T-helper 1 cell treated with Interleukin-12 subunit alpha and Interleukin-12 subunit beta and Interleukin-4 antibody, amounts not matched to agents 30 μg/mL and 1 μg/mL, for 36 hours (primary cell): Measurements from ENCODE around the gene RRAS.
A peak's percentile ranks its signal among the peaks of the same experiment; 100 is the strongest.

Source experiments
- H3K27ac Mint-ChIP-seq: one replicate; pipeline ENCODE4 v1.8.0; 2021; ENCODE audit warnings: mild to moderate bottlenecking, mixed read lengths
- H3K27me3 Mint-ChIP-seq: one replicate; pipeline ENCODE4 v1.8.0; 2021; ENCODE audit warnings: low read depth, mixed read lengths
- H3K36me3 Mint-ChIP-seq: one replicate; pipeline ENCODE4 v1.8.0; 2021; ENCODE audit warnings: low read depth, mixed read lengths
- H3K4me1 Mint-ChIP-seq: one replicate; pipeline ENCODE4 v1.8.0; 2021; ENCODE audit warnings: low read depth, mixed read lengths
- H3K4me3 Mint-ChIP-seq: one replicate; pipeline ENCODE4 v1.8.0; 2021; ENCODE audit warnings: mild to moderate bottlenecking, moderate library complexity, mixed read lengths
- H3K9me3 Mint-ChIP-seq: one replicate; pipeline ENCODE4 v1.8.0; 2021; ENCODE audit warnings: mixed read lengths

The RRAS gene

GRCh38 chr19:49592486-49593232 is 47.3 kb downstream of the RRAS start:
- H3K36me3 Mint-ChIP-seq = peaks cover 9% of the 10 kb centered on the region
- H3K27me3 Mint-ChIP-seq = peaks cover 8% of the 10 kb centered on the region
- no peaks in the 10 kb centered on the region for H3K9me3 Mint-ChIP-seq
- peak overlapping the region; percentile 87 for H3K4me3 Mint-ChIP-seq
- H3K27ac Mint-ChIP-seq = peak overlapping the region; percentile 86
- peaks cover 38% of the 10 kb centered on the region for H3K4me1 Mint-ChIP-seq

DNA sequence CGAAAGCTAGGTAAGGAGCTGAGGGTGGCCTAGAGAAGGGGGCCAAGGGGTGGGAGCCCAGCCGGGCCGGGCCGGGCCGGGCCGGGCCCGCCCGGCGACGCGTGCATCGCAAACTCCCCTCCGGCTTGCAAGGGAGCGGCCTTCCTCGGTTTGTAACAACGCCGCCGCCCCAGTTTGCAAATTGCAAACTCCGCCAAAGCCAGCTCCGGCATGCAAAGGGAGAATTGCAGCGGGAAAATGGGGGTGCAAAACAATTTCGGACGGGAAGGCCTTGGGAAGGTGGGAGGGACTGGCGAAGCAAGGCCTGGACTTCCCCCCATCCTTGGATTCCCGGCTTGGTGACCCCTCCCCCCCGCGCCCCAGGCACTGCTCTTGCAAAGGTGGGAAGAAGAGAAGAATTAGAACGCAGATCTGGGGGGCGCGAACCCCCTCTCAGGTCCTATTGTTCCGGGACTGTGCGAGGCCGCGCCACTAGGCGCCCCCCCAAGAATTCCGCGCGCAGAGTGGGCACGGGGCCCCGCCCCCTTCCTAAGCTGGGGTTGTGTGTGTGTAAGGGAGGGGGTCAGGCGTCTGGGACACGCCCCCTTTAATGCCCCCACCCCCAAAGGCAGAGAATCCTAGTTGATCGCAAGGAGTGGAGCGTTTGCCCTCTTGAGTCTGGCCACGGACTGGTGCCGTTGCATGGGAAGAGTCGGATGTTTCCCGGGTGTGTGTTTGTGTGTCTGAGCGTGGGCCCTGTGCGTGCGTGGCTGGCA is 48.0 kb downstream of the RRAS start:
- H3K9me3 Mint-ChIP-seq = no peaks in the 10 kb centered on the region
- peaks cover 9% of the 10 kb centered on the region for H3K36me3 Mint-ChIP-seq
- peaks cover 8% of the 10 kb centered on the region for H3K27me3 Mint-ChIP-seq
- peak overlapping the region; percentile 87 for H3K4me3 Mint-ChIP-seq
- peaks cover 38% of the 10 kb centered on the region for H3K4me1 Mint-ChIP-seq
- peak overlapping the region; percentile 86 for H3K27ac Mint-ChIP-seq

DNA sequence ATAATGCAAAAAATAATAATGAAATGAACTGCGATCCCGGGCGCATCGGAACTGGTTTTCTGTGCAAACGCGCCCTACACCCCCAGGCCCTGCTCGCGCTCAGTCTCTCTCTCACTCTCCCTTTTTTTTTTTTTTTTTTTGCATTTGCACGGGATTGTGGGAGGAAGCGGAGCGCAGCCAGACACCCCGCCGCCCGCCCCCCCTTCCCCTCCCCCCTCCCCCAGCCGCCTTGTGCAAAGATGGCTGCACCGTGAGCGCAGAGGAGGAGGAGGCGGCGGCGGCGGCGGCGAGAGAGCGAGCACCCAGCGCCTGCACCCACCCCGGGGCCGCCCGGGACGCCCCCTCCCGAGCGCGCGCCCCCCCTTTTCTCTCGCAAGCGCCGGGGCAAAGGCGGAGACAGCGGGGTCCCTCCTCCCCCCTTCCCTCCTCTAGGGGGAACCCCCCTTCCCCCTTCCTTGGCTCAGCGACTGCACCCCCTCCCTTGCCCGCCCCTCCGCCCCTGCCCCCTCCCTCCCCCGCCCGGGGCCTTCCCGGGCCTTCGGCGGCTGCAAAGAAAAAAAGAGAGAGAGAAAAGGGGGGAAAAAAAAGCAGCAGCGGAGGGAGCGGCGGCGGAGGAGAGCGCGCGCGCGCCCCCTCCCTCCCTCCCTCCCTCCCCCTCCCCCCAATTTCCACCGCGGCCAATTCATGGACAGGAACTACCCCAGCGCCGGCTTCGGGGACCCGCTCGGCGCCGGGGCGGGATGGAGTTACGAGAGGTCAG is 48.8 kb downstream of the RRAS start, which contains the start of gene PRR12:
TSS of gene PRR12 (plus strand) at position 212 of the 760 bp plus-strand sequence. CDS start at position 685, 473 bp downstream.
- H3K27me3 Mint-ChIP-seq = peaks cover 8% of the 10 kb centered on the region
- peaks cover 38% of the 10 kb centered on the region for H3K4me1 Mint-ChIP-seq

GRCh38 chr19:49590071-49590970 is 49.6 kb downstream of the RRAS start:
- H3K27ac Mint-ChIP-seq = peak overlapping the region; percentile 86
- peaks cover 38% of the 10 kb centered on the region for H3K4me1 Mint-ChIP-seq
- peaks cover 9% of the 10 kb centered on the region for H3K36me3 Mint-ChIP-seq
- H3K4me3 Mint-ChIP-seq = peak overlapping the region; percentile 84
- H3K27me3 Mint-ChIP-seq = peaks cover 8% of the 10 kb centered on the region
- no peaks in the 10 kb centered on the region for H3K9me3 Mint-ChIP-seq

More for the DNA sequence above, 48.8 kb downstream of the RRAS start, which contains the start of gene PRR12:
- Mint-ChIP-seq H3K36me3 (peaks cover 9% of the 10 kb centered on the region), H3K27ac (peak within 1 kb of the TSS; percentile 86), H3K9me3 (no peaks in the 10 kb centered on the region), H3K4me3 (peak within 1 kb of the TSS; percentile 87)

- peaks cover 8% of the 10 kb centered on the region for H3K27me3 Mint-ChIP-seq
- H3K4me3 Mint-ChIP-seq = no peak overlapping the region
- no peak overlapping the region for H3K27ac Mint-ChIP-seq
- peaks cover 38% of the 10 kb centered on the region for H3K4me1 Mint-ChIP-seq
- no peaks in the 10 kb centered on the region for H3K9me3 Mint-ChIP-seq
- H3K36me3 Mint-ChIP-seq = peaks cover 9% of the 10 kb centered on the region
Observed at GRCh38 chr19:49589502-49589905, 50.4 kb downstream of the RRAS start.

GRCh38 chr19:49588365-49589122 is 51.4 kb downstream of the RRAS start:
- H3K4me3 Mint-ChIP-seq = no peak overlapping the region
- H3K27me3 Mint-ChIP-seq = peaks cover 8% of the 10 kb centered on the region
- H3K36me3 Mint-ChIP-seq = peaks cover 2% of the 10 kb centered on the region
- no peak overlapping the region for H3K27ac Mint-ChIP-seq
- H3K9me3 Mint-ChIP-seq = no peaks in the 10 kb centered on the region
- peaks cover 28% of the 10 kb centered on the region for H3K4me1 Mint-ChIP-seq

- Mint-ChIP-seq H3K4me1 (peaks cover 17% of the 10 kb centered on the region), H3K4me3 (no peak overlapping the region), H3K36me3 (no peaks in the 10 kb centered on the region), H3K27me3 (peaks cover 8% of the 10 kb centered on the region), H3K9me3 (no peaks in the 10 kb centered on the region), H3K27ac (no peak overlapping the region)
Observed at GRCh38 chr19:49587227-49587626, 52.7 kb downstream of the RRAS start.
